GM21515 (cell line): Measurements from ENCODE around the gene JUP.

ENCODE experiments used
- ATAC-seq: cut with Tn5 transposase; IDR thresholded peaks from one replicate; pipeline ENCODE4 v1.9.1; 2021; ENCODE audit not compliant: unreplicated experiment

The JUP gene

DNA sequence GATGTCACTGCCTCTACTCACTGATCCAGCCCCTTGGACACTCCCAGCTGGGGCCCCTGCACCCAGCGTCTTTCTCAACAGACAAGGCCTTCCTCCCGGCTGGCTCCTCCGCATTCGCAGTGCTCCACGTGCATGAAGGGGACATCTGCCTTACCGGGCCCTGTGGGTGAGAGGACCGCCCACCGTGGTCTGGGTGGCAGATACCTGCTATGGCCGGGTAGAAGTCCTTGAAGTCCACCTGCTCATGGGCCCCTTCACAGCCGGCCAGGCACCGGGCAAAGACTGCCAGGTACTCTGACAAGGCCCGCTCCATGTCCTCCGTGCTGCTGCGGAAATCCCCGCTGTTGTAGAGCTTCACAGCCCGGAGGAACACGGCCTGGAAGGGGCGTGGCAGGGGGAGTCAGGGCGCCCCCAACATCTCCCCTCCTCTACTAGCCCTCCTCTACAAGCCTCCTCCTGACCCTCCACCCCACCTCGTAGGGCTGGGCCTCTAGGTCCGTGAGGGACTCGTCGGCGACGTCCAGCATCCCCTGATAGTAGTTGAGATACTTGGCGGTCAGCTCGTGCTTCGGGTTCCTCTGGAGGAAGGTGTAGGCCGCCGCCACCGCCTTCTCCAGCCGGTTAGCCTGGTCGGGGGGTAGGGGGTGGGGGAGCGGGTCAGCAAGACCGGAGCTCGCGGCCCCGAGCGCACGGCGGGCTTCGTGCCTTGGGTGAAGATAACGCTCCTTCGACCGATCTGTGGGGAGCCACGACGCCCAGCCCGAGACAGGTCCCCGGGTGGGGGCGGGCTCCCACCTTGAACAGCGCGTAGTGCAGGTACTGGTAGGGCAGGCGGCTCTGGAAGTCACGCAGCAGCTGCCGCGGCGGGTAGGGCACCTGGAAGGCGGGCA is 24.4 kb upstream of the JUP start:
- ATAC-seq: no peak

DNA sequence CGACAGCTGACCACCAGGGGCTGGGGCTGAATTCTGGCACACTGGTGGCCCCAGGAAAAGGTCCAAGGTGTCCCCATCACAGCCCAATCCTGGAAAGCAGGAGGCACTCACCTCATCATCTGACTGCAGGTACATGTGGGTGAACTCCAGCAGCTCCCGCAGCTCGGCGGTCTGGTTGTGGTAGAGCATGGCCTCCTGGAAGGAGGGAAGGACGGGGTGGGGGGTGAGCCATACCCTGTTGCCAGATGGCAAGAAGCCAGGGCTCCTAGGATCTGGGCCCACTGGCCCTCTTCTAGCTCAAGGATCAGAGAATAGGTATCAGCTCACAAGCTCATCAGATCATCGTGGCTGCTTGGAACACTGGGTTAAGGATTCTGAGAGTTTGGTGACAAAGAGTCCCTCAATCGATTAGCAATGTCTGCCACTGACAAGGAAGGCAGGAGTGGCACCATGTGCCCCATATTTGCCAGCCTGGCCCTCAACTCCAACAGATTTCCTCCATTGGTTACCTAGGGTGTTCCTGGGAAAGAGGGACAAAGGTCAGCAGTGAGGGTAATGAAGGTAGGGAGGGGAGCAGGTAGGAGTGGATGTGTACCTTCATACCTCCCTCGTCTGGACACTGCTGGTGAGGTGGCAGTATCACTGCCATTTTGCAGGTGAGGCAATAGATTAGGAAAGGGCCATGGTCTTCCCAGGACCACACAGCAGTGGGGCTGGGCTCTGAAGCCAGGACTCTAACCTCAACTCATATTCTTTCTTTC is 20.4 kb upstream of the JUP start:
- ATAC-seq: no peak

DNA sequence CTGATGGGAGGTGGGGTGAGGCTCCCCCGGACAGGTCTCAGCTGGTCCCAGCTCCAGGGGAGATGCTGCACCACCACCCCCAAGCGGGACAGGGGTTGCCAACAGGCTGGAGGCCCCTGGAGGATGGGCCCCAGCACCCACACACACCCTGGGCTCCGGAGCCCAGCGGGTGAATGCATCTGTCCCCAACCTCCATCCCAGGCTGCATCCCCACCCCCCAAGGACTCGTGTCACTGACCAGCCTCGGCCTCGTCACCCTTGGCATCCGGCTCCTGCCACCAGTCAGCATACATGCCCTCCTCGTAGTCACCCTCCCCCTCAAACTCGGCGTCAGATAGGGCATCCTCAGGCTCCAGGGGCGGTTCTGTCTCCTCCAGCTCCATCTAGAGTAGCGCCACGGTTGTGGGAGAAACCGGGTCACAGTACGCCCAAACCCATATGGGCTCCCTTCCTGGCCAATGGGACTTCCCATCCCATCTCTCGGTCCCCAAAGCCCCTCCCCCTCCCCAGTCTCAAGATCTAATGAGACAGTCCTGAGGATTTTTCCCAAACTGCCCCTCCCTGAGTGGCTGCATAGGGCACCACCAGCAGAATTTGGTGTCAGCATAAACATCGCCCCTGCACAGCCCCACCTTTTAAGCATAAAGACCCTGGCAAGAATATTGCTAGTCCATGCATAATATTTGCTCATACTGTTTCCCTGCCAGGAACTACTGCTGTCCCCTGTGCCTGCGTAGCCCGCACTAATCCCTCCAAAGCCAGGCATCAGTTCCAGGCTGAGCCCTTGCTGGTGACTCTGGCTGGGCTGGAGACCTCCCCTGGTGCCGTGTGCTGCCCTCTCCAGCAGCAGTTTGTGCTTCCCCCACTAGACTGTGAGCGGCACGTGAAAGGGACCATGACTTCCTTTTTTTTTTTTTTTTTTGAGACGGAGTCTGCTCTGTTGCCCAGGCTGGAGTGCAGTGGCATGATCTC is 16.8 kb upstream of the JUP start:
- no peak for ATAC-seq

DNA sequence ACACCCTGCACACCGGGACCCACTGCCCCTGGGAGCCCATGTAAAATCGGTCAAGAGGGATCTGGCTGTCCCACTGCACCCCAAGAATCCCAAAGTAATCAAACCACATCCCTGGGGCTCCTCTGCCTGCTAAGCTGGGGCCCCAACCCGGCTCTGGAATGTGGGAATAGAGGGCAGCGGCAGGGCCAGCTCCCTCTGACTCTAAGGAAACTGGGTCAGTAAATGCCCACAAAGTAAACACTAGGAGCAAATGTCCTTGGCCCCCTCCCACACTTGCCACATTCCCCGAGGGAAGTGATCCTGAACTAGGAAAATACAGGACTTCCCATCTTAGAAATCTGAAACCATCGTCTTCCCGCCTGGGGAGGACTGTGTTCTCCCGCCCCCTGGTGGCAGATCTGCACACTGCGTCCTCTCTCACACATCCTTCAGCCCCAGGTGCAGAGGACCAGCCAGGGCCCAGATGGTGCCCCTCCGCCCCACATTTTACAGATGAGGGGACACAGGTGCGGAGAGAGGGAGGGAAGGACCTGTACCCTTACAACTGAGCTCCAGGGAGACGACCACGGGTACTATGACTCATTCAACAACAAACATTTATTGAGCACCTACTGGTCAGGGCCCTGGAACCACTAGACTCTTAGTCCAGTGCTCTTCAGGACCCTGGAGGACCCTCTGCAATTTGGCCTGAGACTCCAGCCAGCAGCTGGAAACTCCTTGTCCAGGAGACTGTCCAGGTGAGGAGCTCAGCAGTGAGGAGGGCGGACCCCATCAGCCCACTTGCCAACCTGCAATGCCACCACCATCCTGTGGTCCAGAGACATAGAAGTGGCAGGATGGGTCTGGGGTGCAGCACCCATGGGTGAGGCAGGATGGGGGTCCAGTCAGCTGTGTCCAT is 15.1 kb upstream of the JUP start:
- no peak for ATAC-seq

DNA sequence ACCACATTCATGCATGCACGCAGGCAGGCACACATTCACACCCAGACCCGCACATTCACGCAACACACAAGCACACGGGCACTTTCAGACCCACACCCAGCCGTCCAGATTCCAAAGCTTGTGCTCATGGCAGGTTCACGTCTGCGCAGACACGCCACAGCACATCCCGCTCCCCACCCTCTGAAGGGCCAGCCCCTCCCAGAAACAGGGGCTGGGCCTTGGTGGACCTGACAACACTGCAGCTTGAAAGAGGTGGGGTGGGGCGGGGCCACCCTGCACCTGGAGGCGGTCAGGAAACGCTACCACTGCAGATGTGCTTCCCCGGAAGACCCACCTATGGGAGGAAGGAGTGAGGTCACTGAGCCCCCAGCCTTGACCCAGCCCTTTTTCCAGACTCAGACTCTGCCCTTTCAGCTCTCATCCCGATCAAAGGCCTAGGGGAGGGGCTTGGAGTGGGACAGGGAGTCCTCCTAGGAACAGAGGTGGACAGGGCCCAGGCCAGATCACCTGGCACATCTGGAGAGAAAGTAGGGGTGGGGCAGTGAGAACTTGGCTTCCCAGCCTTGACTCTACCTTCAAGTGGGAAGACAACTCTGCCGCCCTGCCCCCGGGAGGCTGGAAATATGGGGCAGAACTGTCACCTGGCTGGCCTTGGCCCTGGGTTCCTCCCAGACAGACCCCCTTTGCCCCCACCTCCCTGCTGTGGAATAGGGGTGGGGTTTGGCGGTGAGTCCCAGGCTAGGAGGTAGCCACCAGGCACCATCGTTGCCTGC is 14.3 kb upstream of the JUP start:
- no peak for ATAC-seq

DNA sequence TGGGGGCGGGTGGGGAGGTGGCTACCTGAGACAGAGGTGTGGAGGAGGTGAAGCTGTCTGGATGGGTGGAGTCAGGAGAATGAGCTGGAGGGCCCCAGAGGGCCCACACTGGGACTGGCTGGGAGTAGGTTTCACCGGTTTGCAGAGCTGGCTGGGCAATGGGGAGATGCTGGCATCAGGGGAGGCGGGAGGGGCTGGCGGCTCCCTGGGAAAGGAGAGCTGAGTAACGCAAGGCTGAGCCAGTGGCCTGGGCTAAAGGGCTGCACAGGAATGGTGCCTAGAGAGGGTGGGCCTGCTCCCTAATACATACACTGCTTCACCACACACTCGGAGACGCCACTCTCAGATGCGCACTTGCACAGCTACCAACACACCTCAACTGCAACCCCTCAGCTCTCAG is 12.9 kb upstream of the JUP start:
- ATAC-seq: no peak

DNA sequence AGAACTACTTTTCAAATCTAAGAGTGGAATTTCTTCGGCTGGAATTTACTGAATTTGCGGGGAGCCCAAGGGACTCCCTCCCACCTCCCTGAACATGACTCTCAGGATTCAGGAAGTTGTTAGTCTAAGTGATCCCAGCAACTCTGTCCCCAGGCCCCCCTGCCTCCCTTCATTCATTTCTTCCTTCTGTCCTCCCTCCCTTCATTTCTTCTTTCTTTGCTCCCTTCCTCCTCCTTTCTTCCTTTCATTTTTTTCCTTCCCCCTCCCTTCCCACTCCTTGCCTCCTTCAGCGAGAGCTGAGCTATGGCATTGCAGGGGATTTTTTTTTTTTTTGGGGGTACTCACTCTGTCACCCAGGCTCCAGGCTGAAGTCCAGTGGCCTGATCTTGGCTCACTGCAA is 10.9 kb upstream of the JUP start:
- ATAC-seq: no peak

DNA sequence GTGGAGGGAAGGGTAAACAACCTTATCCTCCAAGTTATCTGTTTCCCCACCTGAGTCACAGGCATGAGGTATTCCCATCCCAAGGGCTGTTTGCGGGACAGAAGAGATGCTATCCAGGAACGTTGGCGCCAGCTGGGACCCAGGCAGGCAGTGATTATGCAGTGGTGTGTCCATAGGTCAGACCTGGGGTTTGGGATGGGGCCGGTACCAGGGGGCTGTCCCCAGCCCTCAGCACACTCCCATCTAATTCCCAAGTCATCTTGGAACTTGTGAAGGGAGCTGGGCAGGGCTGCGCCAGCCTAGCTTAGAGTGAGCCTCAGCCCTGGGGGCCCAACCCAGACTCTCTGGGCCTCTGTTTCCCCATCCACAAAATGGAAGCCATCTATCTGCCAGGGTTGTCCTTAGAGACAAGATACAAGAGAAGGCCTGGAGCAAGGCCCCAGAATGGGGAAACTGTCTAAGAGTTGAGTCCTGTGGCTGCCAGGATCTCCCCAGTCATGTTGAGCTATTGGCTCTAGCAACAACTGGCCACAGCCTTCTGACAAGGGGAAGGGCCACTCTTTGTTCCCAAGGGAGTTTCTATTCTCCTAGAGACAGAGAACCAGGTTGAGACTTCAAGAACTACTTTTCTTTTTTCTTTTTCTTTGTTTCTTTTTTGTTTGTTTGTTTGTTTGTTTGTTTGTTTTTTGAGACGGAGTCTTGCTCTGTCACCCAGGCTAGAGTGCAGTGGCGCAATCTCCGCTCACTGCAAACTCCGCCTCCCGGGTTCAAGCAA is 9.8 kb upstream of the JUP start:
- no peak for ATAC-seq

DNA sequence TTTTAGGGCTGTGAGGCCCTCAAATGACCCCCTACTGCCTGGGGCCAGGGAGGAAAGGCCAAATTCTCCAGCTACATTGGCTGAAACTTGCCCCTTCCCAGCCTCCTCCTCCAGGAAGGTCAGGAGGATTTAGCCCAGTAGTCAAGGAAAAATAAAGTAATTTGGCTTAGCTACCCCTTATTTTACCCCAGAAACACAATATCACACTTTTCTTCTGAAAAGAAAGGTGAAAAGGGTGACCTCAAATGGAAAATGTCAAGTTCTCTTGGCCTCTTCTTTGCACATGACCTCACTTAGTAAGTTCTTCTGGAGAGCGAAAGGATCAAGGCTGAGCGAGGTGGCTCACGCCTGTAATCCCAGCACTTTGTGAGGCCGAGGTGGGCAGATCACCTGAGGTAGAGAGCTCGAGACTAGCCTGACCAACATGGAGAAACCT is 8.0 kb upstream of the JUP start:
- no peak for ATAC-seq

DNA sequence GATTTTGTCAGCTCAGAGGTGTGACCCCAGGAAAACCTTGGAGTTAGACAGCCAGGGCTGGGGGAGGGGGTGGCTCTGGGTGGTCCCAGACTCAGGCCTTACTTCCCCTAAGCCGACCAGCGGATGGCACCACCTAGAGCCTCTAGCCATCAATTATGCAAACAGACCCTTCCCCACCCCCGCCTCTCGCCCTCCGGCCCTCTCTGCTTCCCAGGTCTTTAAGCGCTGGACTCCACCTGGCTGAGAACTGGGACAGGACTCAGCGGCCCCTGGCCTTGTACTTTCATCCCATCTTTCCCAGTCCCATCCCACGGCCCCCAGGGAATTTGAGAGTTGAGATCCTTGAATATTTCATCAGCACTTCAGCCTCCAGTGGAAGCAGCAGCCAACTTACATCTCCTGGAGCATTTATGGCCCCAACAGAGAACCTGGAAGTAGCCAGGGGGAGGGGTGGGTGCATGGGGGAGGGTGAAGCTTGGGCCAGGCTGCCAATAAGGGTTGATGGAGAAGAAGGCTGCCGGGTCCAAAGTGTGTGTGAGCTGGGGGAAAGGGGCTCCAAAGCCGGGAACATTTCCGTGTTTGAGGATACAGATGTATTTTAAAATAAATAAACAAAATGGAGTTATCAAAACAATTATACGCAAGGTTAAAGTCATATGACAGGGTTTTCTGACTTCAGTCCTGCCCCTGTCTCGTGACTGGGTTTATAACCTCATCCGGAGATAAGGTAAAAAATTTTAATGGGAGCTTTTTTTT is 7.5 kb upstream of the JUP start:
- no peak for ATAC-seq

DNA sequence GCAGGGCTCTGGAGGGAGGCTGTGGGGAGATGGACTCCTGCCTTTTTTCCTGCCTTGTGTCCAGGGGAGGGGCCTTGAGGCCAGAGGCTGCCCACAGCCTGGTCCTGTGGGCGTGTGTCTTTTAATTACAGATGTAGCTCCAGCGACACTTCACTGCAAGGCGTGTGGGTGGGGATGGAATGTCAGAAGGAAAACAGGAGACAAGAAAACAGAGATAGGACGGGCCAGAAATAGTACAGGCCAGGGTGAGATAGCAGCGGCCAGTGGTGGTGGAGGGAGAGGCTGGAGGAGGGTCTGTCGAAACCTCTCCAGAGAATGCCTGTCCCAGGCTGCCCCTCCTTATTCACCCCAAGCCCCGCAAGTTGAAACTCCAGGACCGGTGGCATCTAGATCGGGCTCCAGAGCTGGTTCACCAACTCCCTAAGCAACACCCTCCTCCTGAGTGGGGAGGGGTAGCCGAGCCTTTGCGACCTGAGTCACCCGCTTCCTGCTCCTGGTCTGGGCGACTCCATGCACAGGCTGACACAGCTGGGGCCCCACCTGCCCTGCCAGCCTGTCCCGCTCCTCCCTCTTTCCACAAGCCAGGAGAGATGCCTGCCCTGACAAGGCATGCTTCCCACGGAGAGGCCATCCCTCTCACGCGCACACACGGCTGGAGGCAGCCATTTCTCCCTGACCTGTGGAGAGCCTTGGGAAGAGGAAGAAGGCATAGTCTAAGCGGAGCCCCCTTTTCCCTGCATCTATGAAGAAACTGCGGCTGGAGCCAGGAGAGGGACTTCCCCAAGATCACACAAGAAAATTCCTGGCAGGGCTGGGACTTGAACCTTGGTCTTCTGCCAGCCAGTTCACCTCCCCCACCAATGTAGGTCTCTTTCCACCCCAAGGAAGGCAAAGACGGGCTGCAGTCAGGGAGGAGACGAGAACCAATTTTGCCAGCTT is 6.6 kb upstream of the JUP start:
- no peak for ATAC-seq

DNA sequence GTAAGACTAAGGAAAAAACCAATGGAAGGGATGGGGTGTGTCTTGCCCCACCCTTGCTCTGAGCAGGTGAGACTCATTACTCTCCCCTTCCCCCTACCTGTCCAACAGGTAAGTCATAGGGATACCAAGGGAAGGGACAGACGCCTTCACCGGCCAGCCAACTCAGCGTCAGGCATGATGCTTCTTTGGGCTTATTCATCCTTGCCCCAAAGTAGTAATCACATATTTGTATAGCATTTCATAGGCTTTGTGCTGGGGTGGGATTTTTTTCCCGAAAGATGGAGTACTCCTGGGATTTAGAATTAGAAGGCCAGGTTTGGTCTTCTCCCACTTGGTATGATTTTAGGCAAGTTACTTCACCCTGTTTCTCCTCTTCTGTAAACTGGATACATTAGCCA is 509 bp upstream of the JUP start:
- no peak for ATAC-seq

DNA sequence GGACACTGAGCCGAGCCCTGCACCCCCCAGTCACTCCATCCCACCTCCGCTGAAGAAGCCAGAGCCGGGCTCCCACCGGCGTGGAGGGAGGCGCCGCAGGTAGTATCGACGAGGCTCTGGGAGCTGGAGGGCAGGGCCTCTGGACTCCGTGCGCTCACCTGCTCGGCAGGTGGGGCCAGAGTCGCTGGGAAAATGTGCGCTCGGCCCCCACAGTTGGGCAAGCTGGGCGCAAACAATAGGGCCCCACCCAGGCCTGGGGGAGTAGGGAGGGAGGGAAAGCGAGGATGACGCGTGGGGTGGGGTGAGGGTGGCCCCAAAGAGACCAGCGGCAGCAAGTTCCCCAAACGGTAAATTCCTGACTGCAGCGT is 668 bp downstream of the JUP start:
- ATAC-seq: no peak

DNA sequence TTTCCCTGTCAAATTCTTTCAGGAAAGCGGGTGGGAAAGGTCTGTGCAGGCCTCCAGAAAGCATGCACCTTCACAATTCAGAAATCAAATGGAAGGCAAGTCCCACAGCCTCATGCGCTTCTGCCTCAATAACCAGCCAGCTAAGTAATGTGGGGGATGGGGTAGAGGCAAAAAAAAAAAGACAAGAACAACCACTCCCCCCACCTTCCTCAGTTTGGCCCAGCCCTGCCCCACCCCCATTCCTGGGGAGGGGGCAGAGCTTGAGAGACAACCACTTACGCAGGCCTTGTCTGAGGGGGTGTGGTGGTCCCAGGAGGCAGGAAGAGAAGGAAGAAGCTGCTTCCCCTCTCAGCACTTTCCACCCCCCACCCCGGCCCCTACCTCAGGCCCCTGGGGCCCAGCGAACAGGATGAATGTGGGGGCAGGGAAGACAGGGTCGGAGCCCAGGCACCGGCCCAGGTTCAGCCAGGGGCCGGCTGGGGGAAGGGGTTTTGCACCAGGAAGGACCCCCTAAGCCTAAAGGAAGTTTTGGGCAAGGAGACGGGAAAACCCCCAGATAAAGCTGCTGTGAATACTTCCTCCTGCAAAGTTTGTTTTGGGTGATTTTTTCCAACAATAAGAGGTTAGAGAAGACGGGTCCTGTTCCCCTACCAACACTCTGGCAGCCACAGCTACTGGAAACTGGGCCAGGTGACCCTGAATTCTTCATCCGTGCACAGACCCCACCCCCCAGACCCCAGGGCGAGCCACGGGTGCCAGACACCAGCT is 1.2 kb downstream of the JUP start:
- ATAC-seq: no peak

DNA sequence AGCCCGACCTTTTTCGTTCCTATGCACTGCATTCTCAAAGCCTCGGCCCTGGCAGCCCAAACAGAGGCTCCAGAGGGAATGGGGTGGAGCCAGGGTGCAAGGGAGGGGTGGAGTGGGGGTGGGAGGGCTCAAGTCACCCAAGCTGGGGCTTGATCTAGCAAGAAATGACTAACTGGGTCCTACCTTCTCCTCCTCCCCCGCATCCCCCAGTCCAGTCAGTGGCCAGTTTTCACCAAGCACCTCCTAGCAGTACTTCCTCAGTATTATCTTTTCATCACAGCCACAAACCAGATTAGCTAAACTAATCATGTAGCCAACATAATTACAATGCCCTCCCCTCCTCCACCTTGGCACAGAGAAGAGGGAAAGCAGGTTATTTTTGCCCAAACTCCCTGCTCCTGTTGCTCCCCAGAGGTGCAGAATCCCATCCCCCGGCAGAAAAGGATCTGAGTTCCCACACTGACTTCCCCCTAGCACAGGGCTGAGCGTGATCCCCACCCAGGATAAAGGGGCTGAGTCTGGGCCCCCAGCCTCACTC is 2.2 kb downstream of the JUP start:
- no peak for ATAC-seq

DNA sequence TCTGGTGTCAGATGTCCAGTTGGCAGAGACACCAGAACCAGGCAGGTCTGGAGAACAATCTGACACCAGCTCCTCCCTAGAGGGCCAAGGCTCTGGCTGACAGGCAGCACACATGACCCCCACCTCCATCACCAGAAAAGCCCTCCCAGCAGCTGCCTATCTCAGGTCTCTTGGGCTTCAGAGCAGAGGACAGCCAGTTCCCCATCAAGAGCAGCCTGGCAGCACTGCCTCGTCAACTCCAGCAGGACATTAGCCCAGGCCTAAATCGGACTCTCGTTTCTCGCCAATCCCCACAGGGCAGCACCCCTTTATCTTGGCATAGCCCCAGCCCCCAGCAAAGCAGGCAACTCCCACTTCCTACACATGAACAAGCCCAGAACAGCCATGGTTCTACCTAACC is 4.4 kb downstream of the JUP start:
- no peak for ATAC-seq
